Sigmoid colon (tissue), 7 donors: Measurements from ENCODE around the gene BCL3. TPM values are rescaled to one million over a fixed set of nuclear protein-coding genes. Genes with fewer than 3 reads are reported as not detected.

Source experiments
- DNase-seq: peaks from one replicate; pipeline ENCODE4 v3.0.0-alpha.2; 2019
- H3K27ac ChIP-seq, 4 donors: fragments of 200-600 bp; sonication (generic); one replicate each; pipeline ENCODE4 v1.5.1; 2016 to 2019; ENCODE audit warnings: mild to moderate bottlenecking in 1 of 4
- H3K27me3 ChIP-seq, 3 donors: fragments of 200-600 bp; sonication (generic); one replicate each; pipeline ENCODE4 v1.5.1; 2019; ENCODE audit warnings: mild to moderate bottlenecking in 1 of 3
- H3K36me3 ChIP-seq, 4 donors: fragments of 200-600 bp; sonication (generic); one replicate each; pipeline ENCODE4 v1.5.1; 2016 to 2019
- H3K4me1 ChIP-seq, 4 donors: fragments of 200-600 bp; sonication (generic); one replicate each; pipeline ENCODE4 v1.5.1; 2017 to 2019
- H3K4me3 ChIP-seq, 4 donors: fragments of 200-600 bp; sonication (generic); one replicate each; pipeline ENCODE4 v1.5.1; 2017 to 2019; ENCODE audit warnings: mild to moderate bottlenecking in 2 of 4, moderate library complexity in 1 of 4
- H3K9me3 ChIP-seq, 4 donors: fragments of 200-600 bp in 3 of 4; sonication (generic) in 3 of 4; one replicate each; pipeline versions ENCODE4 v1.5.1 to v1.6.1; 2013 to 2019
- CTCF ChIP-seq, 4 experiments: fragments of 450-650 bp in 3 of 4; fragments of 200-600 bp in 1 of 4; IDR thresholded peaks; one replicate each; pipeline ENCODE4 v1.5.1; 2016 to 2019; ENCODE audit warnings: antibody characterized with exemption in 4 of 4, mild to moderate bottlenecking in 3 of 4, moderate library complexity in 2 of 4
- EP300 ChIP-seq, 4 donors: sonication (generic); formaldehyde crosslinking; IDR thresholded peaks; one replicate each; pipeline ENCODE4 v1.6.1; 2017; ENCODE audit warnings: antibody characterized with exemption in 4 of 4
- POLR2A ChIP-seq, 2 donors: fragments of 450-650 bp; IDR thresholded peaks; one replicate each; pipeline ENCODE4 v1.6.1; 2016; ENCODE audit warnings: antibody characterized with exemption in 2 of 2, mild to moderate bottlenecking in 2 of 2, moderate library complexity in 2 of 2
- POLR2AphosphoS5 ChIP-seq, 4 donors: sonication (generic); formaldehyde crosslinking; IDR thresholded peaks; one replicate each; pipeline ENCODE4 v1.6.1; 2017; ENCODE audit warnings: antibody characterized with exemption in 4 of 4
- WGBS, 2 donors: extraction: QIAGEN DNeasy Blood & Tissue Kit; methylation state at CpG; one replicate each; pipeline ENCODE4 v1.1.7; 2013; 5-methylcytosine and 5-hydroxymethylcytosine counted together
- intact Hi-C: fragments of 100-400 bp; cut with DNase I; formaldehyde crosslinking; loops from one replicate; pipeline ENCODE4 v1.15.1; 2023
- polyA plus RNA-seq, 3 donors: library from polyadenylated mRNA; stranded (reverse); fragments of 200-250 nt; gene quantifications; one replicate each; pipeline ENCODE4 v1.2.3, GENCODE V29; 2013
- total RNA-seq, 4 donors: library from RNA; depleted of rRNA; stranded (reverse); fragments of >200 nt; gene quantifications; one replicate each; pipeline ENCODE4 v1.1.0, GENCODE V29; 2016
- donor health status: healthy with polysubstance abuse.
- donor health status: Bipolar disorder and iron deficiency.
- donor health status: healthy.

Gene BCL3
- total and polyA plus RNA-seq, 7 donors: 13.9 to 104 (median 44.4) TPM

GRCh38 chr19:44746946-44747738, 1.4 kb upstream of the BCL3 start:
- intact Hi-C loops: loop anchor here (5.0 kb wide), 2 partner anchors 100 to 1550 kb away; partner anchors contain the start of genes HIF3A and NECTIN2
- no peak for TF ChIP-seq CTCF (IDR thresholded peaks at IDR 0.05)
- peak; percentile 82 to 95 (median 90) for TF ChIP-seq POLR2AphosphoS5 (IDR thresholded peaks at IDR 0.05)
- peak; percentile 58 to 76 for TF ChIP-seq POLR2A (IDR thresholded peaks at IDR 0.05)
- TF ChIP-seq EP300 (IDR thresholded peaks at IDR 0.05): peak in 3 of 4 donors; percentile 36 to 87 (median 61)
- no peaks in the 10 kb centered on the region for H3K27me3 ChIP-seq
- H3K36me3 ChIP-seq: peaks cover 0 to 15% (median under 1%) of the 10 kb centered on the region in 4 donors
- no peaks in the 10 kb centered on the region for H3K9me3 ChIP-seq
- peak overlapping the region; percentile 90 to 98 (median 94) for H3K27ac ChIP-seq
- H3K4me1 ChIP-seq: peaks cover 0 to 89% (median 79%) of the 10 kb centered on the region in 4 donors
- peak overlapping the region; percentile 59 to 83 (median 76) for H3K4me3 ChIP-seq
- 2 to 7% methylated on average over 34 of the region's 34 CpGs for WGBS, 2 donors
- peak; percentile 98 for DNase-seq

GRCh38 chr19:44747739-44748425, 626 bp upstream of the BCL3 start:
- Histone ChIP-seq H3K4me3 (peak overlapping the region; percentile 59 to 83 (median 76)), H3K36me3 (peaks cover 0 to 22% (median 2%) of the 10 kb centered on the region in 4 donors), H3K9me3 (no peaks in the 10 kb centered on the region), H3K4me1 (peaks cover 0 to 89% (median 79%) of the 10 kb centered on the region in 4 donors), H3K27me3 (no peaks in the 10 kb centered on the region), H3K27ac (peak overlapping the region; percentile 90 to 98 (median 94))
- TF ChIP-seq CTCF (IDR thresholded peaks at IDR 0.05) (no peak), POLR2AphosphoS5 (IDR thresholded peaks at IDR 0.05) (peak in 1 of 4 donors; percentile 18), EP300 (IDR thresholded peaks at IDR 0.05) (no peak)
- peak; percentile 89 for DNase-seq
- 0 to 1% methylated on average over 25 to 26 of the region's 26 CpGs for whole genome bisulfite sequencing, 2 donors
- intact Hi-C loops: loop anchor here (5.0 kb wide), 2 partner anchors 99 to 1549 kb away; partner anchors contain the start of genes HIF3A and NECTIN2

GRCh38 chr19:44749292-44749691, 784 bp downstream of the BCL3 start:
- Histone ChIP-seq H3K4me1 (peaks cover 0 to 90% (median 80%) of the 10 kb centered on the region in 4 donors), H3K4me3 (peak overlapping the region; percentile 59 to 83 (median 76)), H3K27ac (peak overlapping the region; percentile 90 to 98 (median 94)), H3K36me3 (peaks cover 0 to 23% (median 2%) of the 10 kb centered on the region in 4 donors), H3K9me3 (no peaks in the 10 kb centered on the region), H3K27me3 (no peaks in the 10 kb centered on the region)
- TF ChIP-seq EP300 (IDR thresholded peaks at IDR 0.05) (no peak), CTCF (IDR thresholded peaks at IDR 0.05) (no peak), POLR2A (IDR thresholded peaks at IDR 0.05) (no peak), POLR2AphosphoS5 (IDR thresholded peaks at IDR 0.05) (no peak)
- WGBS, 2 donors: 1 to 13% methylated on average over 1 of the region's 1 CpG
- DNase-seq: no peak
- intact Hi-C loops: loop anchor here (5.0 kb wide), 2 partner anchors 98 to 1548 kb away; partner anchors contain the start of genes HIF3A and NECTIN2

- H3K27me3 ChIP-seq: no peaks in the 10 kb centered on the region
- no peaks in the 10 kb centered on the region for H3K9me3 ChIP-seq
- peaks cover 0 to 25% (median 2%) of the 10 kb centered on the region in 4 donors for H3K36me3 ChIP-seq
- 46 to 65% methylated on average over 10 of the region's 10 CpGs for WGBS, 2 donors
- H3K27ac ChIP-seq: peak overlapping the region; percentile 90 to 98 (median 94)
- peaks cover 0 to 90% (median 82%) of the 10 kb centered on the region in 4 donors for H3K4me1 ChIP-seq
- DNase-seq: no peak
- H3K4me3 ChIP-seq: peak overlapping the region; percentile 59 to 83 (median 76)
- intact Hi-C loops: loop anchor here (5.0 to 10.0 kb wide), 3 partner anchors 97 to 1547 kb away; partner anchors contain the start of genes HIF3A, NECTIN2 and VASP
- no peak for TF ChIP-seq POLR2A (IDR thresholded peaks at IDR 0.05)
- no peak for TF ChIP-seq CTCF (IDR thresholded peaks at IDR 0.05)
- TF ChIP-seq POLR2AphosphoS5 (IDR thresholded peaks at IDR 0.05): no peak
- no peak for TF ChIP-seq EP300 (IDR thresholded peaks at IDR 0.05)
Observed at GRCh38 chr19:44749994-44750393, 1.5 kb downstream of the BCL3 start.
